Tibial nerve (tissue), 4 donors: Measurements from ENCODE around the gene VAMP4. TPM values are rescaled to one million over a fixed set of nuclear protein-coding genes. Genes with fewer than 3 reads are reported as not detected.

Source experiments
- DNase-seq, 2 donors: peaks; one replicate each; pipeline ENCODE4 v3.0.0-alpha.2; 2019; ENCODE audit warnings: low spot score in 2 of 2
- H3K27ac ChIP-seq, 4 donors: fragments of 200-600 bp; sonication (generic) in 3 of 4; one replicate each; pipeline ENCODE4 v1.5.1; 2017 to 2019; ENCODE audit warnings: mild to moderate bottlenecking in 1 of 4
- H3K27me3 ChIP-seq, 2 donors: fragments of 200-600 bp; sonication (generic) in 1 of 2; one replicate each; pipeline versions ENCODE4 v1.5.1 to v1.6.0; 2017 to 2019
- H3K36me3 ChIP-seq, 3 donors: fragments of 200-600 bp; sonication (generic); one replicate each; pipeline ENCODE4 v1.5.1; 2018 to 2019
- H3K4me1 ChIP-seq, 4 donors: fragments of 200-600 bp; sonication (generic) in 3 of 4; one replicate each; pipeline ENCODE4 v1.5.1; 2017 to 2019
- H3K4me3 ChIP-seq, 4 donors: fragments of 200-600 bp; sonication (generic) in 3 of 4; one replicate each; pipeline ENCODE4 v1.5.1; 2017 to 2019; ENCODE audit warnings: mild to moderate bottlenecking in 1 of 4, moderate library complexity in 1 of 4
- H3K9me3 ChIP-seq, 4 donors: fragments of 200-600 bp; sonication (generic) in 3 of 4; one replicate each; pipeline ENCODE4 v1.5.1; 2017 to 2019
- EP300 ChIP-seq, 2 donors: sonication (generic); formaldehyde crosslinking; IDR thresholded peaks; one replicate each; pipeline ENCODE4 v1.6.1; 2017; ENCODE audit warnings: antibody characterized with exemption in 2 of 2, mild to moderate bottlenecking in 1 of 2
- POLR2A ChIP-seq, 2 donors: fragments of 450-650 bp; IDR thresholded peaks; one replicate each; pipeline ENCODE4 v1.6.1; 2017; ENCODE audit warnings: antibody characterized with exemption in 2 of 2, mild to moderate bottlenecking in 2 of 2, moderate library complexity in 2 of 2
- WGBS, 2 donors: methylation state at CpG; one replicate each; pipeline ENCODE4 v1.1.5; 2018; 5-methylcytosine and 5-hydroxymethylcytosine counted together
- total RNA-seq, 4 donors: library from RNA; depleted of rRNA; stranded (reverse); fragments of >200 nt; gene quantifications; one replicate each; pipeline ENCODE4 v1.1.0, GENCODE V29; 2016
- TF ChIP-seq, protein P1 (sequence below), 5 experiments: fragments of 200-600 bp in 3 of 5; fragments of 450-650 bp in 2 of 5; sonication (generic) in 3 of 5; IDR thresholded peaks; one replicate each; pipeline ENCODE4 v1.5.1; 2016 to 2019; ENCODE audit warnings: antibody characterized with exemption in 5 of 5, mild to moderate bottlenecking in 3 of 5, moderate library complexity in 2 of 5

Gene VAMP4
- total RNA-seq, 4 donors from 2014 or later, result 13.8 to 25.6 (median 16.7) TPM

GRCh38 chr1:171683870-171684269 lies 58.0 kb downstream of the VAMP4 start:
- TF ChIP-seq EP300 (IDR thresholded peaks at IDR 0.05) (no peak), POLR2A (IDR thresholded peaks at IDR 0.05) (no peak)
- TF ChIP-seq, protein P1, sequence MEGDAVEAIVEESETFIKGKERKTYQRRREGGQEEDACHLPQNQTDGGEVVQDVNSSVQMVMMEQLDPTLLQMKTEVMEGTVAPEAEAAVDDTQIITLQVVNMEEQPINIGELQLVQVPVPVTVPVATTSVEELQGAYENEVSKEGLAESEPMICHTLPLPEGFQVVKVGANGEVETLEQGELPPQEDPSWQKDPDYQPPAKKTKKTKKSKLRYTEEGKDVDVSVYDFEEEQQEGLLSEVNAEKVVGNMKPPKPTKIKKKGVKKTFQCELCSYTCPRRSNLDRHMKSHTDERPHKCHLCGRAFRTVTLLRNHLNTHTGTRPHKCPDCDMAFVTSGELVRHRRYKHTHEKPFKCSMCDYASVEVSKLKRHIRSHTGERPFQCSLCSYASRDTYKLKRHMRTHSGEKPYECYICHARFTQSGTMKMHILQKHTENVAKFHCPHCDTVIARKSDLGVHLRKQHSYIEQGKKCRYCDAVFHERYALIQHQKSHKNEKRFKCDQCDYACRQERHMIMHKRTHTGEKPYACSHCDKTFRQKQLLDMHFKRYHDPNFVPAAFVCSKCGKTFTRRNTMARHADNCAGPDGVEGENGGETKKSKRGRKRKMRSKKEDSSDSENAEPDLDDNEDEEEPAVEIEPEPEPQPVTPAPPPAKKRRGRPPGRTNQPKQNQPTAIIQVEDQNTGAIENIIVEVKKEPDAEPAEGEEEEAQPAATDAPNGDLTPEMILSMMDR (IDR thresholded peaks at IDR 0.05), result no peak
- H3K27me3 ChIP-seq, result no peaks in the 10 kb centered on the region
- peaks cover 0 to 4% (median 0%) of the 10 kb centered on the region in 4 donors for H3K9me3 ChIP-seq
- H3K4me3 ChIP-seq, result no peak overlapping the region
- no peaks in the 10 kb centered on the region for H3K4me1 ChIP-seq
- no peak for DNase-seq
- 68 to 75% methylated on average over 8 of the region's 8 CpGs for WGBS, 2 donors
- H3K36me3 ChIP-seq, result no peaks in the 10 kb centered on the region
- no peak overlapping the region for H3K27ac ChIP-seq

GRCh38 chr1:171680339-171680738 lies 61.5 kb downstream of the VAMP4 start:
- peaks cover 0 to 5% (median 0%) of the 10 kb centered on the region in 4 donors for H3K4me1 ChIP-seq
- no peaks in the 10 kb centered on the region for H3K9me3 ChIP-seq
- H3K27me3 ChIP-seq, result no peaks in the 10 kb centered on the region
- no peaks in the 10 kb centered on the region for H3K36me3 ChIP-seq
- 94 to 100% methylated on average over 3 of the region's 3 CpGs for WGBS, 2 donors
- TF ChIP-seq POLR2A (IDR thresholded peaks at IDR 0.05) (no peak), EP300 (IDR thresholded peaks at IDR 0.05) (no peak)
- TF ChIP-seq, protein P1 (IDR thresholded peaks at IDR 0.05), result no peak
- no peak overlapping the region for H3K4me3 ChIP-seq
- no peak for DNase-seq
- H3K27ac ChIP-seq, result no peak overlapping the region

GRCh38 chr1:171676823-171677222 lies 65.0 kb downstream of the VAMP4 start:
- no peak overlapping the region for H3K27ac ChIP-seq
- 94 to 97% methylated on average over 2 of the region's 2 CpGs for WGBS, 2 donors

GRCh38 chr1:171674431-171675405 lies 67.1 kb downstream of the VAMP4 start:
- H3K9me3 ChIP-seq, result no peaks in the 10 kb centered on the region
- DNase-seq, result no peak
- H3K36me3 ChIP-seq, result no peaks in the 10 kb centered on the region
- H3K27me3 ChIP-seq, result no peaks in the 10 kb centered on the region
- WGBS, 2 donors, result 46 to 49% methylated on average over 3 of the region's 3 CpGs
- no peak for TF ChIP-seq EP300 (IDR thresholded peaks at IDR 0.05)
- TF ChIP-seq, protein P1 (IDR thresholded peaks at IDR 0.05), result no peak
- H3K4me1 ChIP-seq, result peaks cover 0 to 16% (median 0%) of the 10 kb centered on the region in 4 donors
- H3K27ac ChIP-seq, result peak overlapping the region in 3 of 4 donors; percentile 10 to 74 (median 37)
- no peak overlapping the region for H3K4me3 ChIP-seq

More at GRCh38 chr1:171676823-171677222, 65.0 kb downstream of the VAMP4 start:
- no peak for DNase-seq
- Histone ChIP-seq H3K36me3 (no peaks in the 10 kb centered on the region), H3K27me3 (no peaks in the 10 kb centered on the region), H3K9me3 (no peaks in the 10 kb centered on the region), H3K4me3 (no peak overlapping the region), H3K4me1 (peaks cover 0 to 16% (median 0%) of the 10 kb centered on the region in 4 donors)
- TF ChIP-seq, protein P1 (IDR thresholded peaks at IDR 0.05), result no peak
- TF ChIP-seq EP300 (IDR thresholded peaks at IDR 0.05) (no peak), POLR2A (IDR thresholded peaks at IDR 0.05) (no peak)

DNA sequence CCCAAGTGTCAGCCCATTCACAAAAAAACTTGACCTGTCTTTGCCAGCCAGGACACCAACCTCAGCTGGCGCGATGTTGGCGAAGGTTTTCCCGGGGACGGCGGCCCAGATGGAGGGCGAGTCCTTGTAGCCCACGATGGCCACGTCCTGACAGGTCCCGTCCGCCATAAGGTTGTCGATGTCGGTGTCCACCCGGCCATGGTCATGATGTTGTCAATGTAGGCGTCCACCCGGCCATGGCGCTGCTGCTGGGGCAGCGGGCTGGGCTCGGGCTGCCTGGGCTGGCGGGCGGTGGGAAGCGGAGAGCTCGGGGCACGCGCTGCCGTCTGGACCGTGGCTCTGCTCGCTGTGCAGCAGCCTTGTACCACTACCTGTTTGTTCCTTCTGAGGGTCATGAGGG lies 71.1 kb downstream of the VAMP4 start:
- H3K27ac ChIP-seq, result no peak overlapping the region
- TF ChIP-seq, protein P1 (IDR thresholded peaks at IDR 0.05), result no peak
- no peak for TF ChIP-seq POLR2A (IDR thresholded peaks at IDR 0.05)
- no peak for TF ChIP-seq EP300 (IDR thresholded peaks at IDR 0.05)
- DNase-seq, result no peak
- WGBS, 2 donors, result 98 to 99% methylated on average over 24 to 28 of the region's 28 CpGs
- no peaks in the 10 kb centered on the region for H3K36me3 ChIP-seq
- no peaks in the 10 kb centered on the region for H3K27me3 ChIP-seq
- no peak overlapping the region for H3K4me3 ChIP-seq
- no peaks in the 10 kb centered on the region for H3K9me3 ChIP-seq
- peaks cover 0 to 15% (median 0%) of the 10 kb centered on the region in 4 donors for H3K4me1 ChIP-seq
